PC-9 (cell line): Measurements from ENCODE around the gene CCL4.

Experiments used
- EZH2 ChIP-seq: fragments of 200-600 bp; sonication (generic); IDR thresholded peaks from 2 replicates; pipeline ENCODE4 v1.8.0; 2017; ENCODE audit warnings: antibody characterized with exemption, low read depth
- TF ChIP-seq, protein P1 (sequence below): fragments of 200-600 bp; sonication (generic); conservative IDR thresholded peaks from 2 replicates; pipeline ENCODE4 v1.6.1; 2017; ENCODE audit warnings: mixed run types, antibody characterized with exemption, mild to moderate bottlenecking, moderate library complexity

DNA sequence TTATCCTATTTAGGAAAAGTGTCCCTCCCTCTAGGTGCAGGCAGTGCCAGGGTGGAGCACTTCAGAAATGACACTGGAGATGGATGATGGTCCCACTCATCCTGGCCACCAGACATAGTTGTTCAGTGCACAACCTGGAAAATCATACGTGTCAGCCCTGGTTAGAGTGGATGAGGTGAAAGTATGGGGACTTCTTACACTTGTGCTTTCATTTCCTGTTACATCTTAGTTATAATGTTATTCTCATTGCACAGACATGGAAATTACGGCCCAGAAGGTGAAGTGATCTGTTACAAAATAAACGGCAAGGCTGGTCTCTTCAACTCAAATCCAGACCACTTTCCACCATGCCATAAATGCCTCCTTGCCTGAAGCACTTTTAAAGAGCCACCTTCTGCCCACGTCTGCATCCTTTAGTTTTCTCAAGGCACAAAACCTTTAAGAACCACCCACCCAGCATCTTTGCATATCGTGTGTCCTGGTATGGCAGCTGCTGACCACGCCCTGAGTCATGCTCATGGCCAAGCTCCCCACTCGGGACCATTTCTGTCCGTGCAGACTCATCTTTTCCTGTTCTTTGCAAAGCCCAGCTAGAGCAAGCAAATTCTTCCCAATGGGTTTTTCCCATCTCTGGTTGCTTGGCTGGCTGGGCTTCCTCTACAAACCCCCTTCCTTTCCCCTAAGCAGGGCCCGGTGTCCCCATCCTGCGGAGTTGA is 50.4 kb downstream of the CCL4 start:
- TF ChIP-seq, protein P1, sequence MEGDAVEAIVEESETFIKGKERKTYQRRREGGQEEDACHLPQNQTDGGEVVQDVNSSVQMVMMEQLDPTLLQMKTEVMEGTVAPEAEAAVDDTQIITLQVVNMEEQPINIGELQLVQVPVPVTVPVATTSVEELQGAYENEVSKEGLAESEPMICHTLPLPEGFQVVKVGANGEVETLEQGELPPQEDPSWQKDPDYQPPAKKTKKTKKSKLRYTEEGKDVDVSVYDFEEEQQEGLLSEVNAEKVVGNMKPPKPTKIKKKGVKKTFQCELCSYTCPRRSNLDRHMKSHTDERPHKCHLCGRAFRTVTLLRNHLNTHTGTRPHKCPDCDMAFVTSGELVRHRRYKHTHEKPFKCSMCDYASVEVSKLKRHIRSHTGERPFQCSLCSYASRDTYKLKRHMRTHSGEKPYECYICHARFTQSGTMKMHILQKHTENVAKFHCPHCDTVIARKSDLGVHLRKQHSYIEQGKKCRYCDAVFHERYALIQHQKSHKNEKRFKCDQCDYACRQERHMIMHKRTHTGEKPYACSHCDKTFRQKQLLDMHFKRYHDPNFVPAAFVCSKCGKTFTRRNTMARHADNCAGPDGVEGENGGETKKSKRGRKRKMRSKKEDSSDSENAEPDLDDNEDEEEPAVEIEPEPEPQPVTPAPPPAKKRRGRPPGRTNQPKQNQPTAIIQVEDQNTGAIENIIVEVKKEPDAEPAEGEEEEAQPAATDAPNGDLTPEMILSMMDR: no peak
- TF ChIP-seq EZH2: no peak
